HFFc6 (cell line): Measurements from ENCODE around the gene ERFE. TPM values are rescaled to one million over a fixed set of nuclear protein-coding genes. Genes with fewer than 3 reads are reported as not detected.

Experiments used
- DNase-seq: peaks from one replicate; pipeline ENCODE4 v3.0.0-alpha.2; 2018
- H3K27ac Mint-ChIP-seq: 2 replicates; pipeline ENCODE4 v1.8.0; 2020; ENCODE audit warnings: mild to moderate bottlenecking, mixed read lengths
- H3K27me3 Mint-ChIP-seq: 2 replicates; pipeline ENCODE4 v1.8.0; 2021; ENCODE audit warnings: mild to moderate bottlenecking, moderate library complexity, mixed read lengths; ENCODE audit not compliant: insufficient read depth
- H3K36me3 Mint-ChIP-seq: 2 replicates; pipeline ENCODE4 v1.8.0; 2021; ENCODE audit warnings: low read depth, mixed read lengths
- H3K4me1 Mint-ChIP-seq: 2 replicates; pipeline ENCODE4 v1.8.0; 2020; ENCODE audit warnings: low read depth, mixed read lengths
- H3K4me3 Mint-ChIP-seq: 2 replicates; pipeline ENCODE4 v1.8.0; 2020; ENCODE audit warnings: mild to moderate bottlenecking, moderate library complexity, mixed read lengths
- H3K9me3 Mint-ChIP-seq: 2 replicates; pipeline ENCODE4 v1.8.0; 2020; ENCODE audit warnings: mild to moderate bottlenecking, mixed read lengths
- CTCF ChIP-seq: fragments of 200-600 bp; sonication (generic); IDR thresholded peaks from 2 replicates; pipeline ENCODE4 v1.5.0; 2021; ENCODE audit warnings: antibody characterized with exemption, mild to moderate bottlenecking
- total RNA-seq, 6 experiments: library from RNA; stranded (reverse); fragmentation: NEBNext Ultra II Directional; extraction: Animal tissue kit (Norgen Biotek cat#: 25700); gene quantifications; 2 replicates in 1 of 6; 3 replicates in 5 of 6; pipeline ENCODE4 v1.2.3, GENCODE V29; 2021

The ERFE gene
- total RNA-seq, 6 experiments from 2014 or later, result 0.19 to 0.46 (median 0.41) TPM; not detected in 1

GRCh38 chr2:238171575-238172187 is 12.9 kb downstream of the ERFE start:
- peaks cover 49% of the 10 kb centered on the region for H3K36me3 Mint-ChIP-seq
- peak overlapping the region; percentile 73 for H3K27ac Mint-ChIP-seq
- H3K27me3 Mint-ChIP-seq, result peaks cover 6% of the 10 kb centered on the region; the same call in 1 of the 2 replicates
- no peak for DNase-seq
- peaks cover 57% of the 10 kb centered on the region for H3K4me1 Mint-ChIP-seq
- no peak overlapping the region; the same call in 1 of the 2 replicates for H3K4me3 Mint-ChIP-seq
- no peaks in the 10 kb centered on the region for H3K9me3 Mint-ChIP-seq
- no peak for TF ChIP-seq CTCF

GRCh38 chr2:238172439-238172838 is 13.7 kb downstream of the ERFE start:
- H3K9me3 Mint-ChIP-seq, result no peaks in the 10 kb centered on the region
- TF ChIP-seq CTCF, result no peak
- H3K27me3 Mint-ChIP-seq, result peaks cover 6% of the 10 kb centered on the region; the same call in 1 of the 2 replicates
- peak overlapping the region; percentile 73 for H3K27ac Mint-ChIP-seq
- no peak for DNase-seq
- H3K36me3 Mint-ChIP-seq, result peaks cover 49% of the 10 kb centered on the region
- no peak overlapping the region for H3K4me3 Mint-ChIP-seq
- peaks cover 56% of the 10 kb centered on the region for H3K4me1 Mint-ChIP-seq

- Mint-ChIP-seq H3K36me3 (peaks cover 45% of the 10 kb centered on the region), H3K4me3 (no peak overlapping the region), H3K27ac (no peak overlapping the region), H3K9me3 (no peaks in the 10 kb centered on the region), H3K27me3 (peaks cover 6% of the 10 kb centered on the region; the same call in 1 of the 2 replicates), H3K4me1 (peaks cover 46% of the 10 kb centered on the region)
- TF ChIP-seq CTCF, result peak; percentile 45; the same call in 1 of the 2 replicates
- DNase-seq, result no peak
Measured at GRCh38 chr2:238173692-238174091, 14.9 kb downstream of the ERFE start.

GRCh38 chr2:238174291-238174690 is 15.5 kb downstream of the ERFE start:
- H3K27ac Mint-ChIP-seq, result no peak overlapping the region
- H3K4me1 Mint-ChIP-seq, result peaks cover 40% of the 10 kb centered on the region
- no peak overlapping the region for H3K4me3 Mint-ChIP-seq
- no peak for TF ChIP-seq CTCF
- no peak for DNase-seq
- peaks cover 44% of the 10 kb centered on the region for H3K36me3 Mint-ChIP-seq
- no peaks in the 10 kb centered on the region for H3K9me3 Mint-ChIP-seq
- H3K27me3 Mint-ChIP-seq, result peaks cover 6% of the 10 kb centered on the region; the same call in 1 of the 2 replicates

GRCh38 chr2:238174701-238175100 is 15.9 kb downstream of the ERFE start:
- peaks cover 36% of the 10 kb centered on the region for H3K4me1 Mint-ChIP-seq
- H3K36me3 Mint-ChIP-seq, result peaks cover 44% of the 10 kb centered on the region
- H3K27ac Mint-ChIP-seq, result no peak overlapping the region
- H3K27me3 Mint-ChIP-seq, result peaks cover 6% of the 10 kb centered on the region; the same call in 1 of the 2 replicates
- no peak for TF ChIP-seq CTCF
- no peak overlapping the region for H3K4me3 Mint-ChIP-seq
- H3K9me3 Mint-ChIP-seq, result no peaks in the 10 kb centered on the region
- no peak for DNase-seq
